Measurements from ENCODE around the gene LSMEM2.

DNA sequence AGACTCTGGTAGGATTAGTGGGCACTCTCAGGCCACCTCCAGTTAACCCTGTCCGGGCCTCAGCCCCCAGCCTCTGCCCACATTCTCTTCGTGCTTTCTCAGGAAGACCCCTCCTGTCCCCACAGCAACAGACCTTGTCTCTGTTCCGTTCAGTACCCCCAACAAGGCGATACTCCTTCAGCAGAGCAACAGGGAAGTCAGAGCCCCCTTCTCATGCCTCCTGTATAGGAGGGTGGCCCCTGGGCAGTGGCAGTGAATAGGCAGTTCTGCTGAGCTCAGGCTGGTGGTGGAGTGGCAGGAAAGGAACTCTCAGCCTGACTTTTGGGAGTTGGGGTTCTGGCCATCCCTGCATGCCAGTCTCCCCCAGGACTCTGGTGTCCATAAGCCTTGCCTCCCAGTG is 9.4 kb upstream of the LSMEM2 start:
- TF ChIP-seq, protein P1, sequence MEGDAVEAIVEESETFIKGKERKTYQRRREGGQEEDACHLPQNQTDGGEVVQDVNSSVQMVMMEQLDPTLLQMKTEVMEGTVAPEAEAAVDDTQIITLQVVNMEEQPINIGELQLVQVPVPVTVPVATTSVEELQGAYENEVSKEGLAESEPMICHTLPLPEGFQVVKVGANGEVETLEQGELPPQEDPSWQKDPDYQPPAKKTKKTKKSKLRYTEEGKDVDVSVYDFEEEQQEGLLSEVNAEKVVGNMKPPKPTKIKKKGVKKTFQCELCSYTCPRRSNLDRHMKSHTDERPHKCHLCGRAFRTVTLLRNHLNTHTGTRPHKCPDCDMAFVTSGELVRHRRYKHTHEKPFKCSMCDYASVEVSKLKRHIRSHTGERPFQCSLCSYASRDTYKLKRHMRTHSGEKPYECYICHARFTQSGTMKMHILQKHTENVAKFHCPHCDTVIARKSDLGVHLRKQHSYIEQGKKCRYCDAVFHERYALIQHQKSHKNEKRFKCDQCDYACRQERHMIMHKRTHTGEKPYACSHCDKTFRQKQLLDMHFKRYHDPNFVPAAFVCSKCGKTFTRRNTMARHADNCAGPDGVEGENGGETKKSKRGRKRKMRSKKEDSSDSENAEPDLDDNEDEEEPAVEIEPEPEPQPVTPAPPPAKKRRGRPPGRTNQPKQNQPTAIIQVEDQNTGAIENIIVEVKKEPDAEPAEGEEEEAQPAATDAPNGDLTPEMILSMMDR (IDR thresholded peaks at IDR 0.05; ENCODE audit: low read depth, low read length), result no peak
- TF ChIP-seq POLR2A (IDR thresholded peaks at IDR 0.05; ENCODE audit: extremely low read depth, insufficient read length) (no peak), MAX (IDR thresholded peaks at IDR 0.05; ENCODE audit: low read depth, low read length) (no peak)
